Body of pancreas (tissue), 4 donors: ENCODE measurements around the gene SLC6A8.

Experiments used
- CTCF ChIP-seq, 7 experiments: fragments of 450-650 bp in 4 of 7; fragments of 200-600 bp in 3 of 7; sonication (generic) in 3 of 7; IDR thresholded peaks; one replicate each; pipeline ENCODE4 v1.5.1; 2016 to 2019; ENCODE audit warnings: antibody characterized with exemption in 7 of 7
- POLR2A ChIP-seq, 3 donors: fragments of 450-650 bp; IDR thresholded peaks; one replicate each; pipeline ENCODE4 v1.6.1; 2016; ENCODE audit warnings: antibody characterized with exemption in 3 of 3, mild to moderate bottlenecking in 2 of 3

GRCh38 chrX:153733651-153734240 lies 46.0 kb downstream of the SLC6A8 start:
- TF ChIP-seq CTCF (IDR thresholded peaks at IDR 0.05): no peak
- no peak for TF ChIP-seq POLR2A (IDR thresholded peaks at IDR 0.05)
